ENCODE measurements around the gene HIVEP2. TPM values are rescaled to one million over a fixed set of nuclear protein-coding genes. Genes with fewer than 3 reads are reported as not detected.

Gene HIVEP2
- polyA plus RNA-seq, 2 of the 4 experiments (the other 2 are of a cell fraction) = 2.2 to 2.6 TPM

GRCh38 chr6:142830807-142831206 lies 114.2 kb downstream of the HIVEP2 start:
- ATAC-seq (no peak), FAIRE-seq (no peak), DNase-seq (ENCODE audit: low read depth in 1 of 2, low spot score in 1 of 2) (no peak)
- Histone ChIP-seq H3K9me3 (no peaks in the 10 kb centered on the region), H3K27ac (no peak overlapping the region), H3K4me2 (no peak overlapping the region), H3K4me3 (no peak overlapping the region), H3K4me1 (peaks cover 32% of the 10 kb centered on the region)
- 87% methylated on average over 5 of the region's 6 CpGs for WGBS (ENCODE audit: missing lambda C conversion rate)
- CTCF ChIA-PET = interaction anchor here (1.3 kb wide), 1 partner anchor 138 kb away, joined by 3 read pairs; no protein-coding TSS in a partner anchor
- POLR2A ChIA-PET = no interaction called here
- TF ChIP-seq ESRRA (IDR thresholded peaks at IDR 0.05; ENCODE audit: borderline replicate concordance, low read length) = no peak

DNA sequence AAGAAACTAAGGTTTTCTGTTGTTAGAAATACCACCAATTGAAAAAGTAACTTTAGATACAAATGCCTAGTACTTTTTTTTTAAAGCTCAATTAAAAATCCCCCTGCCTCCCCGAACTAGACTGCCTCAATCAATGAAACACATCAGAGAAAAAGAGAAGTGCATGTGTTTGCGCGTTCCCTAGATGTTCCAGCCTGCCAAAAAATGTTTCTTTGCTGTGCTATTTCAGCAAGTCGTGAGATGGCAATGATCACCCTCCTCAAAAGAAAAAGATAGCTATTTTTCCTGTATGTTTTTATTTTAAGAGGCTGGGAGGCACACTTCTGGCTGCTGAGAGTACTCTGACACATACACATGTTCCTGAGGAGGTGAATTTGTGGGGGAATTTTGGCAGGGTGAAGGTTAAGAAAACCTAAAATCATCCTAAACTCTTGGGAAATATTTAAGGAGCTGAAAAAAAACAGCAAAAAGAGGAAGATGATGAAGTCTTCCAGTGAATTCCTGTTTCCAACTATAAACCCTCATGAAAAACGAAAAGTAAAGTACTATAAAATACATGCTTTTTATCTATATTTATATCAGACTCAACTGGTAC lies 114.8 kb downstream of the HIVEP2 start:
- POLR2A ChIA-PET = no interaction called here
- CTCF ChIA-PET = interaction anchor here (1.0 to 1.3 kb wide), 2 partner anchors 16 to 138 kb away, joined by 3 read pairs; no protein-coding TSS in a partner anchor
- H3K4me3 ChIP-seq = no peak overlapping the region
- TF ChIP-seq, protein P1, sequence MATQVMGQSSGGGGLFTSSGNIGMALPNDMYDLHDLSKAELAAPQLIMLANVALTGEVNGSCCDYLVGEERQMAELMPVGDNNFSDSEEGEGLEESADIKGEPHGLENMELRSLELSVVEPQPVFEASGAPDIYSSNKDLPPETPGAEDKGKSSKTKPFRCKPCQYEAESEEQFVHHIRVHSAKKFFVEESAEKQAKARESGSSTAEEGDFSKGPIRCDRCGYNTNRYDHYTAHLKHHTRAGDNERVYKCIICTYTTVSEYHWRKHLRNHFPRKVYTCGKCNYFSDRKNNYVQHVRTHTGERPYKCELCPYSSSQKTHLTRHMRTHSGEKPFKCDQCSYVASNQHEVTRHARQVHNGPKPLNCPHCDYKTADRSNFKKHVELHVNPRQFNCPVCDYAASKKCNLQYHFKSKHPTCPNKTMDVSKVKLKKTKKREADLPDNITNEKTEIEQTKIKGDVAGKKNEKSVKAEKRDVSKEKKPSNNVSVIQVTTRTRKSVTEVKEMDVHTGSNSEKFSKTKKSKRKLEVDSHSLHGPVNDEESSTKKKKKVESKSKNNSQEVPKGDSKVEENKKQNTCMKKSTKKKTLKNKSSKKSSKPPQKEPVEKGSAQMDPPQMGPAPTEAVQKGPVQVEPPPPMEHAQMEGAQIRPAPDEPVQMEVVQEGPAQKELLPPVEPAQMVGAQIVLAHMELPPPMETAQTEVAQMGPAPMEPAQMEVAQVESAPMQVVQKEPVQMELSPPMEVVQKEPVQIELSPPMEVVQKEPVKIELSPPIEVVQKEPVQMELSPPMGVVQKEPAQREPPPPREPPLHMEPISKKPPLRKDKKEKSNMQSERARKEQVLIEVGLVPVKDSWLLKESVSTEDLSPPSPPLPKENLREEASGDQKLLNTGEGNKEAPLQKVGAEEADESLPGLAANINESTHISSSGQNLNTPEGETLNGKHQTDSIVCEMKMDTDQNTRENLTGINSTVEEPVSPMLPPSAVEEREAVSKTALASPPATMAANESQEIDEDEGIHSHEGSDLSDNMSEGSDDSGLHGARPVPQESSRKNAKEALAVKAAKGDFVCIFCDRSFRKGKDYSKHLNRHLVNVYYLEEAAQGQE (IDR thresholded peaks at IDR 0.05) = no peak
- TF ChIP-seq EHMT2 (IDR thresholded peaks at IDR 0.05; ENCODE audit: low read depth) = no peak
- no peak for TF ChIP-seq NR3C1 (IDR thresholded peaks at IDR 0.05)
- no peak for TF ChIP-seq ESRRA (IDR thresholded peaks at IDR 0.05; ENCODE audit: borderline replicate concordance, low read length)
- TF ChIP-seq MAFK (IDR thresholded peaks at IDR 0.05; ENCODE audit: partially characterized antibody) = no peak
- TF ChIP-seq RCOR1 (IDR thresholded peaks at IDR 0.05; ENCODE audit: low read depth, low read length) = no peak
- H3K4me1 ChIP-seq = peaks cover 32% of the 10 kb centered on the region
- no peaks in the 10 kb centered on the region for H3K9me3 ChIP-seq
- ATAC-seq (no peak), DNase-seq (ENCODE audit: low read depth in 1 of 2, low spot score in 1 of 2) (no peak), FAIRE-seq (no peak)
- no peak overlapping the region for H3K4me2 ChIP-seq
- WGBS (ENCODE audit: missing lambda C conversion rate) = 80% methylated on average over 5 of the region's 5 CpGs
- H3K27ac ChIP-seq = no peak overlapping the region

DNA sequence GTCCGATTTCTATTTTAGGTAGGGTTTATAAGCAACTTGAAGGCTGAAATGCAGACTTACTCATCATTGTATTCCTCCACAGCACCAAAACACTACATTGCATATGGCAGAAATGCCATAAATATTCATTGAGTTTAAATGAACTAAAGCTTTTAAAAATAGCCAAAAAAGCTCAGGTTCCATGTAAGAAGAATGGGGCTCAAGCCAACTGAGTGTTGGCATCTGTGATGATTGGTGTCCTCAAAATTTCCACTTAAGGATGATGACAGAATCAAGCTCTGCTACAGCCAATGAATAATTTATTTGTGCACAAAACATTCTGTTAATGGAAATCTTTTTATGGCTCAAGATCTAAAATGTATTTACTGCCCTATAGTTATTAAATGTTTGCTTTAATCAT lies 115.4 kb downstream of the HIVEP2 start:
- no peaks in the 10 kb centered on the region for H3K9me3 ChIP-seq
- ChIA-PET CTCF (interaction anchor here (1.0 to 1.6 kb wide), 3 partner anchors 16 to 137 kb away, joined by 3 read pairs; no protein-coding TSS in a partner anchor), POLR2A (no interaction called here)
- no peak for DNase-seq (ENCODE audit: low read depth in 1 of 2, low spot score in 1 of 2)
- no peak for FAIRE-seq
- no peak overlapping the region for H3K27ac ChIP-seq
- no peak overlapping the region for H3K4me3 ChIP-seq
- TF ChIP-seq ZFP36 (IDR thresholded peaks at IDR 0.05; ENCODE audit: borderline replicate concordance, partially characterized antibody) (no peak), MYC (IDR thresholded peaks at IDR 0.05; ENCODE audit: borderline replicate concordance, low read length) (no peak), CTCF (IDR thresholded peaks at IDR 0.05) (no peak)
- peaks cover 32% of the 10 kb centered on the region for H3K4me1 ChIP-seq
- no peak for ATAC-seq
- H3K4me2 ChIP-seq = no peak overlapping the region
- 91% methylated on average over 1 of the region's 1 CpG for WGBS (ENCODE audit: missing lambda C conversion rate)

DNA sequence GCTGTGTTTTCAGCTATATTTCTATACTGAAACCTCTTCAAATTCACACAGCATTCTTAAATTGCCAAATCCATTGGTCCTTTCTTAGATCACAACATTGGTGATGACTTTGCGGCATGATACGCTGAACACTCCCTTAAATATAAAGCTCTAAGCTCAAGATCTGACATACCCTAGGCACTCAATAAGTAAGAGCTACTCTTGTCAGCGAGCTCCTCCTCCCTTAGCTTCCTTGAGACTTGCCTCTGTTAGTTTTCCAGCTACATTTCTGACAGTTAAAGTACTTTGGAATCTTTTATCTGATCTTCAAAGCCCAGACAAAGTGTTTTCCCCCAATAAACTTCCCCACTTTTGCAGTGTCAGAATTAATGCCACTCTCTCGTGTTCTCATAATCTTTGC lies 117.0 kb downstream of the HIVEP2 start:
- Histone ChIP-seq H3K4me1 (peaks cover 26% of the 10 kb centered on the region; the same call in 2 of the 3 replicates), H3K4me3 (no peak overlapping the region), H3K4me2 (peak overlapping the region; percentile 11; the same call in 1 of the 3 replicates), H3K9me3 (no peaks in the 10 kb centered on the region), H3K27ac (no peak overlapping the region)
- TF ChIP-seq ZSCAN20 (CRISPR knock-in tag; IDR thresholded peaks at IDR 0.05) = no peak
- TF ChIP-seq, protein P2, sequence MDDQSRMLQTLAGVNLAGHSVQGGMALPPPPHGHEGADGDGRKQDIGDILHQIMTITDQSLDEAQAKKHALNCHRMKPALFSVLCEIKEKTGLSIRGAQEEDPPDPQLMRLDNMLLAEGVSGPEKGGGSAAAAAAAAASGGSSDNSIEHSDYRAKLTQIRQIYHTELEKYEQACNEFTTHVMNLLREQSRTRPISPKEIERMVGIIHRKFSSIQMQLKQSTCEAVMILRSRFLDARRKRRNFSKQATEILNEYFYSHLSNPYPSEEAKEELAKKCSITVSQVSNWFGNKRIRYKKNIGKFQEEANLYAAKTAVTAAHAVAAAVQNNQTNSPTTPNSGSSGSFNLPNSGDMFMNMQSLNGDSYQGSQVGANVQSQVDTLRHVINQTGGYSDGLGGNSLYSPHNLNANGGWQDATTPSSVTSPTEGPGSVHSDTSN (IDR thresholded peaks at IDR 0.05) = no peak
- no peak for TF ChIP-seq RNF2 (IDR thresholded peaks at IDR 0.05; ENCODE audit: borderline replicate concordance, low read depth)
- no peak for TF ChIP-seq NFE2L2 (conservative IDR thresholded peaks at IDR 0.05; ENCODE audit: low read length)
- TF ChIP-seq RARB (CRISPR knock-in tag; IDR thresholded peaks at IDR 0.05) = no peak
- TF ChIP-seq CHD4 (IDR thresholded peaks at IDR 0.05; ENCODE audit: borderline replicate concordance) = no peak
- ATAC-seq = no peak
- ChIA-PET CTCF (interaction anchor here (1.2 to 1.6 kb wide), 2 partner anchors 12 to 135 kb away, joined by 3 read pairs; no protein-coding TSS in a partner anchor), POLR2A (no interaction called here)
- 90% methylated on average over 4 of the region's 4 CpGs for WGBS (ENCODE audit: missing lambda C conversion rate)
- FAIRE-seq = no peak
- no peak for DNase-seq (ENCODE audit: low read depth in 1 of 2, low spot score in 1 of 2)
